Subcutaneous abdominal adipose tissue (tissue), 5 donors: ENCODE results near the gene ABCA7.
A peak's percentile ranks its signal among the peaks of the same experiment; 100 is the strongest.

Source experiments
- H3K27ac ChIP-seq: one replicate; pipeline ENCODE4 v1.7.0; 2013; ENCODE audit warnings: low read depth, mild to moderate bottlenecking, inconsistent platforms, low read length, moderate library complexity
- H3K27me3 ChIP-seq, 5 donors: one replicate each; pipeline ENCODE4 v1.7.0; 2013; ENCODE audit warnings: low read length in 5 of 5, inconsistent platforms in 1 of 5; ENCODE audit not compliant: control insufficient read depth in 5 of 5, insufficient read depth in 4 of 5
- H3K36me3 ChIP-seq, 5 donors: one replicate each; pipeline ENCODE4 v1.7.0; 2013; ENCODE audit warnings: low read length in 5 of 5; ENCODE audit not compliant: control insufficient read depth in 5 of 5, insufficient read depth in 5 of 5
- H3K4me1 ChIP-seq, 5 donors: one replicate each; pipeline ENCODE4 v1.7.0; 2013; ENCODE audit warnings: low read length in 5 of 5, mild to moderate bottlenecking in 3 of 5, moderate library complexity in 1 of 5; ENCODE audit not compliant: control insufficient read depth in 5 of 5, insufficient read depth in 5 of 5
- H3K4me3 ChIP-seq, 5 donors: one replicate each; pipeline ENCODE4 v1.7.0; 2013; ENCODE audit warnings: low read length in 5 of 5, low read depth in 1 of 5
- H3K9ac ChIP-seq, 5 donors: one replicate each; pipeline ENCODE4 v1.7.0; 2013; ENCODE audit warnings: low read length in 5 of 5, mild to moderate bottlenecking in 4 of 5, moderate library complexity in 3 of 5
- H3K9me3 ChIP-seq, 5 donors: one replicate each; pipeline ENCODE4 v1.7.0; 2013; ENCODE audit warnings: low read length in 5 of 5; ENCODE audit not compliant: control insufficient read depth in 5 of 5
- donor health status: healthy.
- donor health status: healthy.
- donor health status: healthy.
- donor health status: healthy.
- donor health status: healthy.

Gene ABCA7

DNA sequence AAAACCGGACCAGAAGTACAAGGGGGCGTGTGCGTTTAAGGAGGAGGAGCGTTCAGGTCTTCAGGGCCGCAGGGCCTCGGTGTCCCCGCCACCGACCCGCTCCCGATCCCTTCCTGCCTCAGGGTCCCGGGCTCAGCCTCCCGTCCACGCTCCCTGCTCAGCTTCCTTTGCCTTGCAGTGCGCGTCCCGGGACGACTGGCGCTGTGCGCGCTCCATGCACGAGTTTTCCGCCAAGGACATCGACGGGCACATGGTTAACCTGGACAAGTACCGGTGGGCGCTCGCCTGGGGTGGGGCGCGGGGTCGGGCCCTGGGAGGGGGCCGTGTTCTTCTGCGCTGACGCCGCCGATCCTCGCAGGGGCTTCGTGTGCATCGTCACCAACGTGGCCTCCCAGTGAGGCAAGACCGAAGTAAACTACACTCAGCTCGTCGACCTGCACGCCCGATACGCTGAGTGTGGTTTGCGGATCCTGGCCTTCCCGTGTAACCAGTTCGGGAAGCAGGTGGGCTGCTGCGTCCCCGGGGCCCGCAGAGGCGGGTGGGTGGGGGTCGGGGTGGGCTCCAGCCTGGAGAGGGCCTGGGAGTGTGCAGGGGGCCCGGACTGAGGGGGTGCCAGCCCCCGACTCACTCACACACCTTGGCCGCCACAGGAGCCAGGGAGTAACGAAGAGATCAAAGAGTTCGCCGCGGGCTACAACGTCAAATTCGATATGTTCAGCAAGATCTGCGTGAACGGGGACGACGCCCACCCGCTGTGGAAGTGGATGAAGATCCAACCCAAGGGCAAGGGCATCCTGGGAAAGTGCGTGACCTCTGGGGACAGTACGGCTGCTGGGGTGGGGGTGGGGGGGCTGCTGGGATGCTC is 65.3 kb downstream of the ABCA7 start:
- Histone ChIP-seq H3K27ac (peak overlapping the region; percentile 89), H3K27me3 (peaks cover 0 to 8% (median 0%) of the 10 kb centered on the region in 5 donors), H3K9ac (peak overlapping the region in 4 of 5 donors; percentile 69 to 83 (median 80)), H3K4me3 (peak overlapping the region; percentile 50 to 82 (median 81)), H3K9me3 (no peaks in the 10 kb centered on the region), H3K36me3 (peaks cover 0 to 43% (median 35%) of the 10 kb centered on the region in 5 donors), H3K4me1 (peaks cover 21 to 65% (median 50%) of the 10 kb centered on the region in 5 donors)

GRCh38 chr19:1105873-1106840 is 66.2 kb downstream of the ABCA7 start:
- Histone ChIP-seq H3K27ac (peak overlapping the region; percentile 89), H3K36me3 (peaks cover 0 to 52% (median 42%) of the 10 kb centered on the region in 5 donors), H3K27me3 (peaks cover 0 to 8% (median 0%) of the 10 kb centered on the region in 5 donors), H3K9ac (peak overlapping the region in 3 of 5 donors; percentile 19 to 83 (median 62)), H3K4me3 (peak overlapping the region in 4 of 5 donors; percentile 80 to 82 (median 82)), H3K4me1 (peaks cover 22 to 55% (median 53%) of the 10 kb centered on the region in 5 donors), H3K9me3 (no peaks in the 10 kb centered on the region)

DNA sequence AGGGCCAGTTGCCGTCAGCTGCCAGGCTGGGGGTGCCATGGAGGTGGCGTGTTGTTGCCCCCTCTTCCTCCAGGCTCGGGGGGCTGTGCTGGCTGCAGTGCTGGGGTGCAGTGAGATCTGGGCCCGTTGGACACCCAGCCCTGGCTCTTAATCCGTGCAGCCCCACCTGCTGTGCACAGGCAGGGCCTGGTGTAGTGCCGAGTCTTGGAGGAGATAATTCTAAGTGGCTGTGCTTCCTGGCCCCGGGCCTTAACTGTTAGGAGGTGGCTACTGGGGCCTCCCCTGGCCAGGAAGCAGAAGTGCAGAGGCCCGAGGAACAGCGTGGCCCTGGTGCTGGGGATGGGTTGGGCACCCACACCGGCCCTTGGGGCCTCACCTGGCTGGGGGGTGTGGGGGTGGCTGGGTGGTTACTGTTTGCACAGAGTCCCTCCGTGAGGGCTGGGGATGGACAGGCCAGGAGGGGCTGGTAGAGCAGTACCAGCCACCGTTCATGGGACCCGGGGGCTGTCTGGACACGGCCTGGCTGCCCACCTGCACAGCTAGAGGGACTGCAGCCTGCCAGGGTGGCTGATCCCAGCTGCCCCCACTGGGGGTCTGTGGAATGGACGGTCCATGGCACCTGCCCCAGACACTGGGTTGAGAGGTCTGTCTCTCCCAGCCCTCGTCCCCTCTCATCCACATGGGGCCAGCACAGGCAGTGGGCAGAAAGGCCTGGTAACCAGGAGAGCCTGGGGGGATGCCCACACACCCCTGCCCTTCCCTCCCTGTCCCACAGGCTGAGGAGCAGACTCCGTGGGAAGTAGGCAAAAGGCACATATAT is 67.1 kb downstream of the ABCA7 start:
- Histone ChIP-seq H3K36me3 (peaks cover 0 to 55% (median 47%) of the 10 kb centered on the region in 5 donors), H3K27ac (peak overlapping the region; percentile 89), H3K4me3 (peak overlapping the region in 1 of 5 donors; percentile 82), H3K27me3 (peaks cover 0 to 4% (median 0%) of the 10 kb centered on the region in 5 donors), H3K9me3 (no peaks in the 10 kb centered on the region), H3K4me1 (peaks cover 15 to 47% (median 45%) of the 10 kb centered on the region in 5 donors), H3K9ac (peak overlapping the region in 1 of 5 donors; percentile 83)

DNA sequence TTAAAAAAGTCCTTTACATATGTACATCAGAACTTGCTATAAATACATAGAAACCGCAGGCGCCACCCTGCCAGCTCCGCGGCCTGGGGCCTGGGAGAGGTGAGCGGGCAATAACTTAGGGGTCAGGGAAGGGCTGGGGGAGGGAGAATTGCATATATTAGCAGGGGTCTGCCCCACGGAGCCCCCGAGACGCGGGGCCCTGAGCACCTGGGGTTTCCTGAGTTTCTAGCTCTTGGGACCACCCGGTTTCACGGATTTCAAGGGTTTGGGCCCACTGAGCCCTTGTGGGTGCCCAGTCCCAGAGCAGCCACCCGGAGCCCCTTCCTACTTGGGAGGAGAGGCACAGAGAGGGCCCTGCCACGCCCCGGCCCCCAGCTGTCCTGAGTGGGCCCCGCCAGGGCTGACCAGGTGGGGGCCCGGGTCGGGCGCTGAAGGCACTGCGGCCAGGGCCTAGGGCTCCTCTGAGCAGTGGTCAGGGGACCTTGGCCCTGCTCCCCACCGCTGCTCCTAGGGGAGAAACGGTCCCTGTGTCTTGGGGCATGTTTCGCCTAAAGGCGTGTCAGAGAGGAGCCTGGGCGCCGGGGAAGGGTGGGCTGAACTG is 67.9 kb downstream of the ABCA7 start:
- Histone ChIP-seq H3K9me3 (no peaks in the 10 kb centered on the region), H3K4me1 (peaks cover 12 to 44% (median 38%) of the 10 kb centered on the region in 5 donors), H3K27me3 (peaks cover 0 to 4% (median 0%) of the 10 kb centered on the region in 5 donors), H3K9ac (no peak overlapping the region), H3K36me3 (peaks cover 0 to 60% (median 53%) of the 10 kb centered on the region in 5 donors), H3K27ac (peak overlapping the region; percentile 89), H3K4me3 (no peak overlapping the region)

GRCh38 chr19:1108291-1109031 is 68.6 kb downstream of the ABCA7 start:
- H3K27ac ChIP-seq: no peak overlapping the region
- no peak overlapping the region for H3K9ac ChIP-seq
- H3K27me3 ChIP-seq: peaks cover 0 to 4% (median 0%) of the 10 kb centered on the region in 5 donors
- peaks cover 0 to 61% (median 54%) of the 10 kb centered on the region in 5 donors for H3K36me3 ChIP-seq
- no peak overlapping the region for H3K4me3 ChIP-seq
- no peaks in the 10 kb centered on the region for H3K9me3 ChIP-seq
- peaks cover 8 to 44% (median 38%) of the 10 kb centered on the region in 5 donors for H3K4me1 ChIP-seq

- H3K4me3 ChIP-seq: no peak overlapping the region
- H3K9ac ChIP-seq: no peak overlapping the region
- no peak overlapping the region for H3K27ac ChIP-seq
- H3K36me3 ChIP-seq: peaks cover 0 to 66% (median 60%) of the 10 kb centered on the region in 5 donors
- no peaks in the 10 kb centered on the region for H3K9me3 ChIP-seq
- H3K27me3 ChIP-seq: no peaks in the 10 kb centered on the region
- peaks cover 5 to 48% (median 43%) of the 10 kb centered on the region in 5 donors for H3K4me1 ChIP-seq
Measured at GRCh38 chr19:1109032-1109551, 69.2 kb downstream of the ABCA7 start.

GRCh38 chr19:1109697-1110671 is 70.1 kb downstream of the ABCA7 start:
- no peaks in the 10 kb centered on the region for H3K9me3 ChIP-seq
- no peak overlapping the region for H3K4me3 ChIP-seq
- no peaks in the 10 kb centered on the region for H3K27me3 ChIP-seq
- H3K9ac ChIP-seq: no peak overlapping the region
- peaks cover 0 to 70% (median 64%) of the 10 kb centered on the region in 5 donors for H3K36me3 ChIP-seq
- peaks cover 5 to 49% (median 43%) of the 10 kb centered on the region in 5 donors for H3K4me1 ChIP-seq
- H3K27ac ChIP-seq: no peak overlapping the region
